Measurements from ENCODE around the gene ALPG. TPM values are rescaled to one million over a fixed set of nuclear protein-coding genes. Genes with fewer than 3 reads are reported as not detected.

ALPG gene
- total and polyA plus RNA-seq, 4 donors: not detected

DNA sequence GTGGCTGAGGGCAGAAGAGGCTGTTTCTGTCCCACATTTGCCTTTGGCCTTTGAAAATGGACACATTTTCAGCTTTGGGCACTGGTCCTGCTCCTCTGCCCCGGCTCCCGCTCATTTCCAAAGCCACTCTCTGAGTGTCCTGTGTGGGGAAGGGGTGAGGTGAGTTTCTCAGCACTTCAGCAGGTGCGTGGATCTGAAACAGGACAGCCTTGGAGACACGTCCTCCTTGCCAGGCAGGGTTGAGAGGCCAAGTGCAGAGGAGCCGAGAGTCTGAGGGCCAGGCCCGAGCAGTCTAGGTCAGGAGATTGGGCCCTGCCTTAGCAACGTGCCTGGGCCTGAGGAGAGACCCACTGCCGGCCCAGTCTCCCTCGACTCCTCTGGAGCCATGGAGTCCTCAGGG lies 27.4 kb downstream of the ALPG start:
- no peak for TF ChIP-seq TAF1 (conservative IDR thresholded peaks at IDR 0.05)
- TF ChIP-seq HNF4G (IDR thresholded peaks at IDR 0.05): no peak
- TF ChIP-seq REST (IDR thresholded peaks at IDR 0.05): no peak
- no peak for TF ChIP-seq JUND (IDR thresholded peaks at IDR 0.05)
- no peak for TF ChIP-seq HNF4A (conservative IDR thresholded peaks at IDR 0.05)
- TF ChIP-seq YY1 (IDR thresholded peaks at IDR 0.05): no peak
- TF ChIP-seq NR2F2 (IDR thresholded peaks at IDR 0.05): no peak
- TF ChIP-seq RXRA (IDR thresholded peaks at IDR 0.05): no peak
- TF ChIP-seq ZBTB33 (IDR thresholded peaks at IDR 0.05): no peak
- TF ChIP-seq, protein P1, sequence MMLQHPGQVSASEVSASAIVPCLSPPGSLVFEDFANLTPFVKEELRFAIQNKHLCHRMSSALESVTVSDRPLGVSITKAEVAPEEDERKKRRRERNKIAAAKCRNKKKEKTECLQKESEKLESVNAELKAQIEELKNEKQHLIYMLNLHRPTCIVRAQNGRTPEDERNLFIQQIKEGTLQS (IDR thresholded peaks at IDR 0.05): no peak
- TF ChIP-seq RAD21 (IDR thresholded peaks at IDR 0.05): no peak
- TF ChIP-seq FOXA2 (IDR thresholded peaks at IDR 0.05): no peak
- TF ChIP-seq, protein P2, sequence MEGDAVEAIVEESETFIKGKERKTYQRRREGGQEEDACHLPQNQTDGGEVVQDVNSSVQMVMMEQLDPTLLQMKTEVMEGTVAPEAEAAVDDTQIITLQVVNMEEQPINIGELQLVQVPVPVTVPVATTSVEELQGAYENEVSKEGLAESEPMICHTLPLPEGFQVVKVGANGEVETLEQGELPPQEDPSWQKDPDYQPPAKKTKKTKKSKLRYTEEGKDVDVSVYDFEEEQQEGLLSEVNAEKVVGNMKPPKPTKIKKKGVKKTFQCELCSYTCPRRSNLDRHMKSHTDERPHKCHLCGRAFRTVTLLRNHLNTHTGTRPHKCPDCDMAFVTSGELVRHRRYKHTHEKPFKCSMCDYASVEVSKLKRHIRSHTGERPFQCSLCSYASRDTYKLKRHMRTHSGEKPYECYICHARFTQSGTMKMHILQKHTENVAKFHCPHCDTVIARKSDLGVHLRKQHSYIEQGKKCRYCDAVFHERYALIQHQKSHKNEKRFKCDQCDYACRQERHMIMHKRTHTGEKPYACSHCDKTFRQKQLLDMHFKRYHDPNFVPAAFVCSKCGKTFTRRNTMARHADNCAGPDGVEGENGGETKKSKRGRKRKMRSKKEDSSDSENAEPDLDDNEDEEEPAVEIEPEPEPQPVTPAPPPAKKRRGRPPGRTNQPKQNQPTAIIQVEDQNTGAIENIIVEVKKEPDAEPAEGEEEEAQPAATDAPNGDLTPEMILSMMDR (IDR thresholded peaks at IDR 0.05; ENCODE audit: low read depth, low read length, missing input control): no peak
- Histone ChIP-seq H3K4me1 (ENCODE audit: control insufficient read depth in 4 of 4, insufficient read depth in 4 of 4, low read length in 3 of 4) (no peaks in the 10 kb centered on the region), H3K4me3 (ENCODE audit: low read depth in 1 of 3, low read length in 3 of 3) (no peak overlapping the region), H3K9me3 (ENCODE audit: control insufficient read depth in 4 of 4, low read length in 3 of 4) (no peaks in the 10 kb centered on the region), H3K9ac (ENCODE audit: low read depth in 1 of 2, low read length in 2 of 2) (no peak overlapping the region), H3K36me3 (ENCODE audit: control insufficient read depth in 4 of 4, insufficient read depth in 3 of 4, low read depth in 1 of 4, low read length in 3 of 4) (no peaks in the 10 kb centered on the region), H3K27me3 (ENCODE audit: control insufficient read depth in 4 of 4, insufficient read depth in 4 of 4, low read length in 3 of 4) (peaks cover 0 to 2% (median 0%) of the 10 kb centered on the region in 4 donors), H3K27ac (ENCODE audit: low read depth in 1 of 2, low read length in 2 of 2) (no peak overlapping the region)
- DNase-seq (ENCODE audit: low spot score): no peak
- WGBS: 87% methylated on average over 9 of the region's 9 CpGs

GRCh38 chr2:232434563-232435374 lies 28.1 kb downstream of the ALPG start:
- no peak overlapping the region for H3K27ac ChIP-seq (ENCODE audit: low read depth in 1 of 2, low read length in 2 of 2)
- no peaks in the 10 kb centered on the region for H3K4me1 ChIP-seq (ENCODE audit: control insufficient read depth in 4 of 4, insufficient read depth in 4 of 4, low read length in 3 of 4)
- peaks cover 0 to 2% (median 0%) of the 10 kb centered on the region in 4 donors for H3K27me3 ChIP-seq (ENCODE audit: control insufficient read depth in 4 of 4, insufficient read depth in 4 of 4, low read length in 3 of 4)
- DNase-seq (ENCODE audit: low spot score): no peak
- no peaks in the 10 kb centered on the region for H3K9me3 ChIP-seq (ENCODE audit: control insufficient read depth in 4 of 4, low read length in 3 of 4)
- WGBS: 93% methylated on average over 12 of the region's 12 CpGs
- H3K4me3 ChIP-seq (ENCODE audit: low read depth in 1 of 3, low read length in 3 of 3): no peak overlapping the region
- no peaks in the 10 kb centered on the region for H3K36me3 ChIP-seq (ENCODE audit: control insufficient read depth in 4 of 4, insufficient read depth in 3 of 4, low read depth in 1 of 4, low read length in 3 of 4)
- no peak overlapping the region for H3K9ac ChIP-seq (ENCODE audit: low read depth in 1 of 2, low read length in 2 of 2)
- TF ChIP-seq, protein P2 (IDR thresholded peaks at IDR 0.05; ENCODE audit: low read depth, low read length, missing input control): no peak
- TF ChIP-seq HNF4A (conservative IDR thresholded peaks at IDR 0.05) (no peak), RXRA (IDR thresholded peaks at IDR 0.05) (no peak), REST (IDR thresholded peaks at IDR 0.05) (no peak), HNF4G (IDR thresholded peaks at IDR 0.05) (no peak), GABPA (IDR thresholded peaks at IDR 0.05 in 1 of 2, conservative IDR thresholded peaks at IDR 0.05 in 1 of 2) (no peak), JUND (IDR thresholded peaks at IDR 0.05) (no peak), FOXA1 (IDR thresholded peaks at IDR 0.05) (no peak)
- TF ChIP-seq, protein P1 (IDR thresholded peaks at IDR 0.05): no peak

All from liver (tissue), 9 donors.